Measurements from ENCODE around the gene NOL4L.
"Not testable (repeated sequence)": the region's sequence is repeated elsewhere in the genome, so short reads cannot be mapped to it uniquely, and the experiment has no call there.

Gene NOL4L

GRCh38 chr20:32580219-32580969 is 4.7 kb downstream of the NOL4L start:
- no peak overlapping the region for H3K27ac ChIP-seq
- peaks cover 3 to 24% of the 10 kb centered on the region in 2 experiments for H3K4me1 ChIP-seq (ENCODE audit: control insufficient read depth in 1 of 2, insufficient read depth in 1 of 2, low read depth in 1 of 2, low read length in 1 of 2)
- no peak for TF ChIP-seq CTCF (IDR thresholded peaks at IDR 0.05)
- no peaks in the 10 kb centered on the region for H3K36me3 ChIP-seq
- H3K9me3 ChIP-seq: no peaks in the 10 kb centered on the region
- H3K27me3 ChIP-seq: peaks cover 88% of the 10 kb centered on the region
- no peak overlapping the region for H3K4me3 ChIP-seq (ENCODE audit: low read depth in 1 of 2, low read length in 1 of 2)

GRCh38 chr20:32578840-32579390 is 6.2 kb downstream of the NOL4L start:
- H3K36me3 ChIP-seq: no peaks in the 10 kb centered on the region
- no peak overlapping the region for H3K4me3 ChIP-seq (ENCODE audit: low read depth in 1 of 2, low read length in 1 of 2)
- H3K27ac ChIP-seq: no peak overlapping the region
- no peak for TF ChIP-seq CTCF (IDR thresholded peaks at IDR 0.05)
- peaks cover 0 to 12% of the 10 kb centered on the region in 2 experiments for H3K4me1 ChIP-seq (ENCODE audit: control insufficient read depth in 1 of 2, insufficient read depth in 1 of 2, low read depth in 1 of 2, low read length in 1 of 2)
- peaks cover 88% of the 10 kb centered on the region for H3K27me3 ChIP-seq
- no peaks in the 10 kb centered on the region for H3K9me3 ChIP-seq

- not testable (repeated sequence) for H3K4me3 ChIP-seq (ENCODE audit: low read depth in 1 of 2, low read length in 1 of 2); H3K36me3 ChIP-seq; H3K9me3 ChIP-seq; H3K4me1 ChIP-seq (ENCODE audit: control insufficient read depth in 1 of 2, insufficient read depth in 1 of 2, low read depth in 1 of 2, low read length in 1 of 2); H3K27ac ChIP-seq
- peaks cover 88% of the 10 kb centered on the region for H3K27me3 ChIP-seq
Observed at GRCh38 chr20:32578062-32578461, 7.1 kb downstream of the NOL4L start.

GRCh38 chr20:32577657-32578056 is 7.5 kb downstream of the NOL4L start:
- Histone ChIP-seq H3K4me1 (ENCODE audit: control insufficient read depth in 1 of 2, insufficient read depth in 1 of 2, low read depth in 1 of 2, low read length in 1 of 2) (no peaks in the 10 kb centered on the region), H3K4me3 (ENCODE audit: low read depth in 1 of 2, low read length in 1 of 2) (no peak overlapping the region), H3K27ac (no peak overlapping the region), H3K27me3 (peaks cover 85% of the 10 kb centered on the region), H3K9me3 (no peaks in the 10 kb centered on the region), H3K36me3 (no peaks in the 10 kb centered on the region)
- no peak for TF ChIP-seq CTCF (IDR thresholded peaks at IDR 0.05)

GRCh38 chr20:32577023-32577422 is 8.1 kb downstream of the NOL4L start:
- H3K27ac ChIP-seq: no peak overlapping the region
- H3K9me3 ChIP-seq: no peaks in the 10 kb centered on the region
- H3K4me3 ChIP-seq (ENCODE audit: low read depth in 1 of 2, low read length in 1 of 2): no peak overlapping the region
- H3K4me1 ChIP-seq (ENCODE audit: control insufficient read depth in 1 of 2, insufficient read depth in 1 of 2, low read depth in 1 of 2, low read length in 1 of 2): no peaks in the 10 kb centered on the region
- H3K27me3 ChIP-seq: peaks cover 85% of the 10 kb centered on the region
- TF ChIP-seq CTCF (IDR thresholded peaks at IDR 0.05): no peak
- H3K36me3 ChIP-seq: no peaks in the 10 kb centered on the region

GRCh38 chr20:32576560-32576959 is 8.6 kb downstream of the NOL4L start:
- Histone ChIP-seq H3K27me3 (peaks cover 80% of the 10 kb centered on the region), H3K4me3 (ENCODE audit: low read depth in 1 of 2, low read length in 1 of 2) (no peak overlapping the region), H3K4me1 (ENCODE audit: control insufficient read depth in 1 of 2, insufficient read depth in 1 of 2, low read depth in 1 of 2, low read length in 1 of 2) (no peaks in the 10 kb centered on the region), H3K9me3 (no peaks in the 10 kb centered on the region), H3K27ac (no peak overlapping the region), H3K36me3 (no peaks in the 10 kb centered on the region)
- no peak for TF ChIP-seq CTCF (IDR thresholded peaks at IDR 0.05)
